Measurements from ENCODE around the gene NAB1.
"Not testable (repeated sequence)": the region's sequence is repeated elsewhere in the genome, so short reads cannot be mapped to it uniquely, and the experiment has no call there.

The NAB1 gene

DNA sequence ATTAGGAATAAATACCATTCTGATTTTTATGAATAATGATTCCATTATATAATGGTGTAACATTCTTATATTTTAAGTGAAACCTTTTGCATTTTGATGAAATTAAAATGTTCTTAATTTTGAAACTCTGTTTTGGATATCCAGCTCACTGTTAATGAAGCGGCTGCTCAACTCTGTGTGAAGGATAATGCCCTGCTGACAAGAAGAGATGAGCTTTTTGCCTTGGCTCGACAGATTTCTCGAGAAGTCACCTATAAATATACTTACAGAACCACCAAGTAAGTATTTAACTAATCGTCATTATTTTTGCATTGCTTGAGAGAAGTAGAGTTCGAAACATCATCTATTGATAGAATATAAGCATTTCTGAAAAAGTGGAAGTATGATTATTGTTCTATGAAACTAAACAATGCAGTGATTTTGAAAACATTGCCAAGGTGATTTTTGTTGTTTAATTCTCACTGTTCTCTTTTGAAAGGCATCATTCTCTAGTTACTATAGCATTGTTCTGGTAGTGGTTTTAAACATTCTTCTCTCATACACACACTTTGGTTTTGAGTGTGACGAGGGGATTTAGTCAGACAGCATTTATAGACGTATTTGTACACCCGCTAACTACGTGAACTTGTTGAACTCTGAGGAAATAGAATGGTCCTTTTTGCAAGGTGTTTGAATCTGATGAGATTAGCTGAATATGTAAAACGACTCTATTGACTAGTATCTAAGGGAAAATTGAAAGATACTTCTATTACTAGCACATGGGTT is 21.5 kb downstream of the NAB1 start:
- no peak for DNase-seq (ENCODE audit: low spot score)

DNA sequence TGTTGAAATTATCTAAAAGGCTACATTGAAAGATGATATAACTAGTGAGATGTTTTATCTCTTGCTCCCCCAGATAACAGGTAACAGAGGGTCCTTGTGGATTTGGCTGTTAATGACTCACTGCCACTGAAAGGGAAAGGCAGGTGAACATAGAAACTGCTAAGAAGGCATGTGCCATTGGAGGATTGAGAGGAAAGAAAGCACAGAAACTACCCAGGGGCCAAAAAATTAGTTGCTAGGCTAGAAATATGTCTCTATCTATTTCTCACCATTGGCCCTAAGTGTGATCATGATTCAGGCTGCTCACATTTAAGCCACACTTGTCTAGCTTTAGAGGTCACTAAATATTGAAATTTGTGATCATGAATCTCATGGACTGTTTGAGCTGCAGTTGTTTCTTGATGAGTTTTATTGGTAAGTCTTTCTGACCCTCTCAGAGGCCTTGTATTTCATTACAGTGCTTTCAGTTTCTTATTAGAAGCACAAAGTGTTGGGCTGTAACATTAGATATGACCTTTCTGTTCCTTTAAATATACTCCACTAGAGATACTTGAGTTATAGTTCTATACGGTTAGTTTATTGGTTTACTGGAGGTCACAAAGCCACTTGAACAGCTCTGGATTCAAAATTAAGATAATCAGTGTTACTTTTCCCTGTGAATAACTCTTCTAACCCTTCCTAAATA is 26.2 kb downstream of the NAB1 start:
- DNase-seq (ENCODE audit: low spot score) = no peak

DNA sequence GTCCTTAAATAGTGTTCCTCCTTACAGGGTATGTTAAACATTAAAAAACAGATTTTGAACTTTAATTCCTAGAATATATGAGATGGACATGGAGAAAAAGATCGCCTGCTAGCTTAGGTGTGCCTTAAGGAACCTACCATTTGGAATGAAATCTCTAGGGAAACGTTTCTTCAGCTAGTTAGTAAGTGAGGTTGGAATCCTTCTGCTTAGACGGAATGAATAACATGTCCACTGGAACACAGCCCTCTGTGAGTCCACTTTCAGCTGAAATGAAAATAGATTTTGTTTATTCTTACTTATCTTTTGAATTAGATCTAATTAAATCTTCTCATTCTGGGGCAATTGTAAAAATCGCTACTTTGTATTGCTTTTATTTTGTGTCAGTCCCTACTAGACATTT is 28.4 kb downstream of the NAB1 start:
- no peak for DNase-seq (ENCODE audit: low spot score)

DNA sequence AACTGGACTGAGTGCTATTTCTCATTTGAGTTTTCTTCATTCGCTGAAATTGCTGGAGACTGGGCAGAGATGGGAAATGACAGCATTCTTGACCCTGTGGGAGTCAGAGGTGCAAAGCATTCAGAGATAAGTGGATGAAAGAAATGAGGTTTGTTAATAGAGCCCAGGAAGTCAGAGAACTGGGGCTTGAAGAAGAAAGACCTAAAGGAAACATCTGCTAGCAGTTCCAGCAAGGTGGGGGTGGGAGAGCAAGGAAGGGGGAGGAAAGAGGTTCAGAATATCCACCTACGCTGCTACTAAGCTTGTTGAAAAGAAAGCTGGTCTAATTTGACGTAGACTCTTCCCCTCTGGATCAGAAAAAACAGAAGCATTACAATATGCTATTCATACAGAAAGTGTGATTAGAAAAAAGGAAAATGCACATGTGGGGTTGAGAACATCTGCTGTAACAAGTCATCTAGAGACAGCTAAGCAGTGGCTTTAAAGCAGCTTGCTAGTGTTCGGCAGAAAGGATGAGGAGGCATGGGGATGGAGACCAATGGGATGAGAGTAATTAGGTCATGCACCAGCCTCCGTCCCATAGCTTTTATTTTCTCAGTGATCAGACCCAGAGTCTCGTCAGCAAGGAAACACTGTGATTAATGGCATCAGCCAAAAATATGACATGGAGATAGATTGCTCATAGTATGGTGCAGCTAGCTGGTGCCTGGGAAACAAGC is 29.7 kb downstream of the NAB1 start:
- no peak for DNase-seq (ENCODE audit: low spot score)

DNA sequence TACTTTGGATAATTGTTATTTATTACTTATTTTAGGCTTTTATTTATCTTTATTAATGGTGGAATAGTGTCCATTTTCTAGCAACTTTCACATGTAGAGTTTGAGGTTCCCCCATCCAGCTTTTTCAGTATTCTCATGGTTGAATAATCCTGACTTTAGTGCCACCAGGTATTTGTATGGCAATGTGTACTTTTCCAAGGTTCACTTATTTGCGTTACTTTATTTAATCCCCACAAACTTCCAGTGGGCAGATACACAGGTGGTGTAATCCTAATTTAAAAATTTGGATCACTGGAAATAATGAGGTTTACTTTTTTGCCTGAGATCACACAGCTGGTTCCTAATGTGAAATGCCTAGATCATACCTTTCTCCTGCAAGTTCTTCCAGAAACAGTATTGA is 30.5 kb downstream of the NAB1 start:
- DNase-seq (ENCODE audit: low spot score) = no peak

DNA sequence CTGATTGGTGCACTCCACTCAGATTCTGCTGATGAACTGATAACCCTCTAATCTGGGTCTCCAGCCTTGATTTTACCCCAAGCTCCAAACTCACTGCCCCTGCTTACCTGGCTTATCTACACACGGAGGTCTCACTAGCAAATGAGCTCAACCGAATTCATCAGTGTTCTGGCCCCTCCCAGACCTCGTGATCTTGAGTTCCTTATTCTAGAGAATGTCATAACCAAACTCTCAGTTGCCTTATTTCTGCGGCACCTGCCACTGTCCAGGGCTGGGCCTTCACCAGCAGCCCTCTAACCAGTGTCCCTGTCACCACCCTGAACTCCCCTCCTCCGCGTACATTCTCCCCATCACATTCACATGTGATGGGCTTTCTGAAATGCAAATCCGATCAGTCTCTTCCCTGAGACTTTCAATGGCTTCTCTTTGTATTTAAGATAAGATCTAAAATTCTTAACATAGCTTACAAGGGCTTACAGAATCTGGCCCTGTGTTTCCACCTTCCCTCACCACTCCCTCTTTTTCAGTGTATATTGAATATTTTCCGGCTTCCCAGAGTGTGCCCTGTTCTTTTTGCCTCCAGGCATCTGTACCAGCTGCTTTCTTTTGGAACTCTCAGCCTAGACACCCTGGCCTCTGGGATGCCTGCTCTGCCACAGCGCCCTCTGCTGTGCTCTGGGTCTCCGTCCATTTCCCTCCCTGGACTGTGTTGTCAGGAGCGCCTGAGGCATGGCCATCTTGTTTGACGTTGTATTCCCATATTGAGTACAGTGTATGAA is 31.1 kb downstream of the NAB1 start:
- peak; percentile 50 for DNase-seq (ENCODE audit: low spot score)

DNA sequence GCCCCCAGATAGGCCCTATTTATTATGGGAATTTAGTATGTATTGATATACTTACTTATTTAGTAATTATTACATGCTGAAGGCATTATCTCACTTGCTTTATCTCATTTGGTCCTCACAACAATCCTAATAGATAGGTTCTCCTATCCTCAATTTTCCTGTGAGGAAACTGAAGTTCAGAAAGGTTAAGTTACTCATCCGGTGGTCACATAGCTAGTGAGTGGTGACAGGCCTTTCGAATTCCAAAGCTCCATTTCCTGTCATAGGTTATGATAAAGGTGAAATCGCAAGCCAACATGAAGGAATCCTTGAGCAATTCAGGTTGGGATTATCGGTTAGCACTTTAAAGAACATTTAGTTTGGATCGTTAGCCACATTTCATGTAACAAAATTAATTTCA is 33.3 kb downstream of the NAB1 start:
- DNase-seq (ENCODE audit: low spot score) = no peak

DNA sequence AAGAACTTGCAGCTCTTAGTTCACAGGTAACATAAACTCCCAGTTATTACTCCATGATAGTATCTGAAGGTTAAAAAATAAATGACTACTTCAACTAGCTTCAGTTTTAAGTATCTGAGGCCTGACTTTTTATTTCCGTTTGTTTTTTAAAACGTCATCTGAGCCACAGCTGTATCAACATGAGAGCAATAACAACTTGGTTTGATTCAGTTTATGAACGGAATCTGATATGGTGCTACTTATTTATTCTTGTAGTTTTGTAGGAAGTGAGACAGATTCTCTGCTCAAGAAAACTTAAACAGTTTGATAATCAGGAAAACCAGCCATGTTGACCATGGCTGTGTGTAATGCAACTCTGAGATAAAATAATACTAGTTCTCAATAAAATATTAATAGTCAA is 34.9 kb downstream of the NAB1 start:
- no peak for DNase-seq (ENCODE audit: low spot score)

DNA sequence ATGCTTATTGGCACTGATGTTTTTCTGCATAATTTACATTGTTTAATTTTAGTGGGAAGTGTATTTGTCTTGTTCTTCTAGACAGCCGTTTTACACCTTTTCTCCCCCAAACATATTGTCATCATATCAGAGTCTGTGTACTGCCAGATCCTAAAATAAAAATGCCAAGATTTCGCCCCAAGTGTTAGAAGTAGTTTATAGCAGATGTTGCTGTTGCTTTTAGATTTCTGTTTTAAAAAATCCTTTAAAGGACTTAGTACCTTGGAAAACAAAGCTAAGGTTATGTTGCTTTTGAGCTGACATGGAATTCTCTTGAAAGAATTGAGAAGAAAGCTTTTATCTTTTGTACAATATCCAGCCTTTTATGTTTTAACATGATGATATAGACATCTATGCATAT is 36.0 kb downstream of the NAB1 start:
- DNase-seq (ENCODE audit: low spot score) = no peak

DNA sequence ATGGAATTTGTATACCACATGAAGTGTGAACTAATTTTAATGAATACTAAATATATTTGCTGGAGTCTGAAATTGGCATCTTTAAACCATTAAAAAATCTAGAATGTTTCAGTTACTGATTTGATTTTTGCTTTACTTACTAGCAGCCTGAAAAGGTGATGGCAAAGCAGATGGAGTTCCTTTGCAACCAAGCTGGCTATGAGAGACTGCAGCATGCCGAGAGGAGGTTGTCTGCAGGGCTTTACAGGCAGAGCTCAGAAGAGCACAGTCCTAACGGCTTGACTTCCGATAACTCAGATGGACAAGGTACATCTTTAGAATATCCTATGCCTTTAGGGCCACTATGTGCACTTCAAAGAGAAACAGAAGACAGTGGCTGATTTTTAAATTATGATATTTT is 36.5 kb downstream of the NAB1 start:
- no peak for DNase-seq (ENCODE audit: low spot score)

DNA sequence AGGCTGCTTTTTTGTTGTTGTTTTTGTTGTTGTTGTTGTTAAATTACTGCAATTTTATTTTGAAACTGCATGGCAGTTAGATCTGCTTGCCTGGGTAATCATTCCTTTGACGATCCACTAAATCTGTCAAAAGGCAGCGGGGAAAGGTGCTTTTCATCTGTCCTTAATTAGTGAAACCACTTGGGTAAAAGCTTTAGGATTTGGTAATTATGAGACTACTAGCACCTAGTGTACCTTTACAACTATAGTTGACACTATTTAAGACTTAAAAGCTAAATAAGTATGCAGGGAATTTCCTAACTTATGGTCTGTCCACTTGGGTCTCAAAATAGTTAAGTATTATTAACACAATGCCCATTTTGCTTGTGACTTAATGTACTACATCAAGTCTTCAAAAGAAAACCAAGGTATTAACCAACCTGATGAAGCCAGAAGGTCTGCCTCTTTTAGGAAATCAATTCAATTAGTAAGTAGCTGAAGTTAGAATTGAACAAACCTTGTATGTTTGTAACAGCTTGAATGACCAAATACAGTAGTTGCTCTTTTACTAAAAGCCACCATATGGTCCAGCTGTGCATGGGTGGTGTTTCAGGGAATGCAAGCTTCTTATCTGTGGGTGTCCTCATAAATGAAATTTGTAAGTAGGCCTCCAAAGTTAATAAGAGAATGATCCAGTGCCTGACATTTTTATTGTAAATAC is 44.8 kb downstream of the NAB1 start:
- no peak for DNase-seq (ENCODE audit: low spot score)

DNA sequence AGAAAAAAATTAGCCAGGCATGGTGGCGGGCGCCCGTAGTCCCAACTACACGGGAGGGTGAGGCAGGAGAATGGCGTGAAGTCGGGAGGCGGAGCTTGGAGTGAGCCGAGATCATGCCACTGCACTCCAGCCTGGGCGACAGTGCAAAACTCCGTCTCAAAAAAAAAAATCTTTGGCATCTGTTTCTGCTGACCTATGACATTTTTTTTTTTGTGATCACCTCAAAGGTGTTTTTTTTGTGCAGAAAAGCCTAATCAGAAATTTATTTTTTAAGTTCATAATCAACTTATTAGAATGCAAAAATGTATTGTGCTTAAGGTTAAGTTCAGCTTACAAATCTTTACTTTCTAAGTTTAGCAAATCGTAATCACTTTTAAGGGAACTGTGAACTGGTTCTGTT is 45.6 kb downstream of the NAB1 start:
- DNase-seq (ENCODE audit: low spot score) = no peak

DNA sequence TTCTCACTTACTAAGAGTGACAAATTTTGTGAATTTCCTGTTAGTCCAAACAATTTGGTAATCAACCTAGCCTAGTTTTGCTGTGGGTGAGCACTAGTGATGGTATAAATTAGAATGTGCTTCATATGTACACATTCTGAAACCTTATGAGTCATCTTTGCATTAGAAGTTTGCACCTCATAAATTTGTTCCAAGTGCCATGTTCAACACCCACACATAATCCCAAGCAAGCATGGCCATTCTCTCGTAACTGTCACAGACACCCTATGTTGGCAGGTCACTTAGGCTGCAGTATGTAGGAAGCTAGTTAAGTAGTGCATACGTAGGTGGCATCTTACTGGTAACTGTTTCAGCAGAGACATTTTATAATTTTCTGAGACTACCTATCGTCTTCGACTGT is 46.9 kb downstream of the NAB1 start:
- no peak for DNase-seq (ENCODE audit: low spot score)

DNA sequence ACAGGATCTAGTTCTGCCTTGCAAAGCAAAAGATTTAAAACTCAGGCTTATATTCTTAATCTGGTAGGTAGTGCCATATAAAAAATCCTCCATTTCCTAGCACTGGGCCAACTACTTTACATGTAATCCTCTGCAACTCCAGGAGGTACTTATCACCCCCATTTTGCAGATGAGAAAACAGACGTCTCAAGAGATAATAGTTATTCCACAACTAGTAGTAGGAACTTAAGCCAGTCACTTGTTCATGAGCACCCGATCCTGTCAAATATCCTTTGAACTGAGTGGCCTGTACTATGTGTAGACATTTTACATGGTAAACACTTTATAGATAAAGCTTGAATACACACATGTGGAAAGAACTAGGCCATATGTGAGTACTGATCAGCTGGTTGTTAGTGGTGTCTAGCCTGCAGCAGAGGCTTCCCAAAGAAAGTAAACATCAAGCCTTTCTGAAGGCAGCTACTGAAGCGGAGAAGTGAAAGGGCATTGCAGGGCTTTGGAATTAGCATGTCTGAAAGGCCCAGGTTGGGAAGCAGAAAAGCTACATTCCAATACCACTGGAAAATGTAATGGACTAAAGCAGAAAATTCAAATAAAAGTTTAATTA is 48.0 kb downstream of the NAB1 start:
- peak; percentile 39 for DNase-seq (ENCODE audit: low spot score)

DNA sequence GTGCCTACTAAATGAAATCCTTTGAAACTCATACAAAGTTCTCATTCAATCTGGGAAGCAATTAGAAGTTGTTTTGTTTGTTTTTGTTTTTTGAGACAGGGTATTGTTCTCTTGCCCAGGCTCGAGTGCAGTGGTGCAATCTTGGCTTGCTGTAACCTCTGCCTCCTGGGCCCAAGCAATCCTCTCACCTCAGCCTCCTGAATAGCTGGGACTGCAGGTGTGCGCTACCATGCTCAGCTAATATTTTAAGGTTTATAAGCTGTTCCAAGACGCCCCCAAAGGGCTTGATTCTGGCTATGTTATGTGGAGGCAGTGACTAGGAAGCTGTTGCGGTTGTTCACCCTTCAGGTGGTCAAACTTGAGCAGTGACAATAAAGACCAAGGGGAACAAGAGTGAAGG is 48.5 kb downstream of the NAB1 start:
- no peak for DNase-seq (ENCODE audit: low spot score)

DNA sequence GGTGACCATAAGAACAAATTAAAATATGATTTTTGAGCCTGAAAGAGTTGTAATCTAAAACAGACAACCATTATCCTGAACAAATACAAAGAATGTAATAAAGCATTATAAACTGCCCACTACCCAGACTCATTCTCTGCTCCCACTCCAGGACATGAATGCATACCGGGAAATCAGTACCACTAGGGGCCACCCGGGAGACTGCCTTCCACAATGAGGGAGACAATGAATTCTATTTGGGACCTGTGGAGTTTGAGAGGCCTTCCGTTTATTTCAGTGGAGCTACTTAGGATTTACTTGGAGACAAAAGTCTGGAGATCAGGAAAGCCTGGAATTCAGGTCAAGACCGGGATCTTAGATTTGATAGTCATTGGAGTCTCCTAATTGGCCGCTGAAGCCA is 50.0 kb downstream of the NAB1 start:
- DNase-seq (ENCODE audit: low spot score) = no peak

DNA sequence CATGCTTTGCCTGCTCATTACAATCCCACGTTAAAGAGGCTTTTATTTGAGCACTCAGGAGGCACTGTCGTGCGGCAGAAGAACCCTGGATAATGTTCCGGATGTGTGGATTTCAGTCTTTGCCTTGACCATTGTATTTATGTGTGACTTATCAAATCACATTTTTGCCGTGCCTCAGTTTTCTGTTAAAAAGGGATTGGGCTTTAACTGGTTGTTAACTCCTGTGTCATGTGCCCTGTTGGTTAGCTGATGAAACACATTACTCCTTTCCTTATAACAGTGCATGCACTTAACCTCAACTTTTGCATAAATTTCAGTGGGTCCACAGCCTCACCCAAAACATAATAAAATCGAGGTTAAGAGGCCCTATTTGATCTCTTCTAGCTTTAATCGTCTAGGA is 52.7 kb downstream of the NAB1 start:
- DNase-seq (ENCODE audit: low spot score) = no peak

DNA sequence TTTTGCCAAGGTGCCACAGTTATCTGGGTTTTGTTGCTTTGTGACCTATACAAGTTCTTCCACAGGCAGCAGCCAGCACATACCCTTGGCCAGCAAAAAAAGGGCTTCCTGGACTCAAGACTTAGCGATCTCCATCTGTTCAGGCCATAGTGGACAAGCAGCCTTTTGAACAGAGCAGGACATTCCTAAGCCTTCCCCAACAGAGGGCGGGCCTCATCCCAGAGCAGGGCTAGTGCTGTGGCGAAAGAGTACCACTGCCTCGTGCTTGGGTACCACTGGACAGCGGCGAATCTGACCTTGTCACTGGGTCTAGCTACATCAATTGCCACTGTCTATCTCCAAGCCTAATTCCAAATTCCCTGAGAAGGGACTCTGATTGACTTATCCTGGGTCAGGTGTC is 56.4 kb downstream of the NAB1 start:
- no peak for DNase-seq (ENCODE audit: low spot score)

DNA sequence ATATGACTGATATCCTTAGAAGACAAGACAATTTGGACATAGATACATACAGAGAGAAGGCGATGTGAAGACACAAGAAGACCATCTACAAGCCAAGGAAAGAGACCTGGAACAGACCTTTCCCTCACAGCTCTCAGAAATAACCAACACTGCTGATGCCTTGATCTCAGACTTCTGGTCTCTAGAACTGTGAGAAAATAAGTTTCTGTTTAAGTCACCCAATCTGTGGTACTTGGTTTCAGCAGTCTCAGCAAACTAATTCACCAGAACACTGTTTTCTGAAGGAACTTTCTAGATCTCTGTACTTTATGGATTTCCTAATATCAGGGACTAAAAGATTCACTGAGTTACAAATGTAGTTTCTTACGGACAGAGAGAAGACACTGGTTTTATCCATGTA is 58.8 kb downstream of the NAB1 start:
- DNase-seq (ENCODE audit: low spot score) = no peak

DNA sequence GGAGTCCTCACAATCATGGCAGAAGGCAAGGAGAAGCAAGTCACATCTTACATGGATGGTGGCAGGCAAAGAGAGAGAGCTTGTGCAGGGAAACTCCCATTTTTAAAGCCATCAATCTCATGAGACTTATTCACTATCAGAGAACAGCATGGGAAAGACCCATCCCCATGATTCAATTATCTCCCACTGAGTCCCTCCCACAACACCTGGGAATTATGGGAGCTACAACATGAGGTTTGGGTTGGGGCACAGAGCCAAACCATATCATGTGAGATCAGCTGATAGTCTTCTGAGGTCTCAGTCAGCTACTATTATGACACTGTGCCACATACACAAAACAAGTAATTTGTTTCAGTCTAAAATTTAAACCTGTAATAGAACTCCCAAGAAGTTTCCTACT is 59.8 kb downstream of the NAB1 start:
- not testable (repeated sequence) for DNase-seq (ENCODE audit: low spot score)

DNA sequence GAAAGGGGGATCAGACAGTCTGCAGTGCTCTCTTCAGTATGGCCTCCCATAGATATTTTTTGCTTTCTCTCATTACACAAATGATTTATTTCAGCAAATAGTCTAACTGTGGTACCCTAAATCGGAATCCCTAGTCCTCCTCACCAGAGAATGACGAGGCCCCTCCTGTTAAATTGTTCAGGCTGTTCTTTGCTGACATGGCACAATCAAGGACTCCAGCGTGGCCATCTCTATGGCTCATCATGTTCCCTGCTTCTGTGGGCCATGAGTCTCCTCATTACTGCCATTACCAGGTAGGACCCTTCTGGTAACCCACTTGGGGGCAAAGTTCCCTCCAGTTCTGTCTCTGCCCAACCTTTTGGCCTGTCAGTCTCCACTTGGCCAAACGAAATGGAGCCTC is 62.2 kb downstream of the NAB1 start:
- DNase-seq (ENCODE audit: low spot score) = no peak

DNA sequence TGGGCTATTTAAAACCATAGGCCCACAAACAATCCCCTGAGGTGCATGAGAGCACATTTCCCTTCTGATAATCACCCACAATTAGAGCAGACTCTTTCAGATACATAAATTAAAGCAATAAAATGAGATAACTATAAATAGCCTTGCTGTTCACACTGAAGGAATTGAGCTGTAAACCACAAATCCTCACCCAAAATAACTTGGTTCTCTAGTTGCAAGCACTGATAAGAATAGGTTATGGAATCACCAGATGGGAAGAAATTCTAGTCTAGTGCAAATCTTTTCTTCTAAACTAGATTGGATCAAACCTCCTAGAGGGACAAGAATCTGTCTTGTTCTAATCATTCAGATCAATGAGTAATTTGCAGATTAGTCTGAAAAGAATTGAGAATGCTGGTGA is 64.6 kb downstream of the NAB1 start:
- no peak for DNase-seq (ENCODE audit: low spot score)
